Chondrocyte (in vitro differentiated cells): Measurements from ENCODE around the gene CTRB1. TPM values are rescaled to one million over a fixed set of nuclear protein-coding genes. Genes with fewer than 3 reads are reported as not detected.
A peak's percentile ranks its signal among the peaks of the same experiment; 100 is the strongest.

Experiments used
- DNase-seq: peaks from one replicate; pipeline ENCODE4 v3.0.0; 2021; ENCODE audit warnings: mixed read lengths, low spot score
- H3K27ac Mint-ChIP-seq: one replicate; pipeline ENCODE4 v1.8.0; 2021; ENCODE audit warnings: mild to moderate bottlenecking, moderate library complexity, mixed read lengths; ENCODE audit not compliant: unreplicated experiment
- H3K27me3 Mint-ChIP-seq: 2 replicates; pipeline ENCODE4 v1.8.0; 2021; ENCODE audit warnings: low read depth, mixed read lengths
- H3K36me3 Mint-ChIP-seq: 2 replicates; pipeline ENCODE4 v1.8.0; 2021; ENCODE audit warnings: low read depth, mixed read lengths
- H3K4me1 Mint-ChIP-seq: 2 replicates; pipeline ENCODE4 v1.8.0; 2021; ENCODE audit warnings: low read depth, mild to moderate bottlenecking, mixed read lengths
- H3K4me3 Mint-ChIP-seq: one replicate; pipeline ENCODE4 v1.8.0; 2021; ENCODE audit warnings: mild to moderate bottlenecking, moderate library complexity, mixed read lengths; ENCODE audit not compliant: unreplicated experiment
- H3K9me3 Mint-ChIP-seq: 2 replicates; pipeline ENCODE4 v1.8.0; 2021; ENCODE audit warnings: low read depth, mixed read lengths
- CTCF ChIP-seq: fragments of 200-600 bp; sonication (generic); IDR thresholded peaks from 2 replicates; pipeline ENCODE4 v1.5.0; 2021; ENCODE audit warnings: antibody characterized with exemption, mild to moderate bottlenecking, moderate library complexity
- total RNA-seq: library from RNA; stranded (reverse); gene quantifications from 3 replicates; pipeline ENCODE4 v1.2.1, GENCODE V29; 2021

The CTRB1 gene
- total RNA-seq, 1 donor from 2014 or later = not detected

- TF ChIP-seq CTCF = no peak
- peaks cover 54% of the 10 kb centered on the region for H3K4me1 Mint-ChIP-seq
- H3K27ac Mint-ChIP-seq = peak overlapping the region; percentile 91
- no peak overlapping the region for H3K4me3 Mint-ChIP-seq
- peak; percentile 95 for DNase-seq
- no peaks in the 10 kb centered on the region for H3K27me3 Mint-ChIP-seq
- peaks cover 32% of the 10 kb centered on the region for H3K36me3 Mint-ChIP-seq
- no peaks in the 10 kb centered on the region for H3K9me3 Mint-ChIP-seq
Measured at GRCh38 chr16:75235721-75236193, 17.0 kb downstream of the CTRB1 start.

GRCh38 chr16:75236232-75236631 is 17.4 kb downstream of the CTRB1 start:
- H3K27me3 Mint-ChIP-seq = no peaks in the 10 kb centered on the region
- no peak overlapping the region for H3K4me3 Mint-ChIP-seq
- peak overlapping the region; percentile 91 for H3K27ac Mint-ChIP-seq

GRCh38 chr16:75236736-75237397 is 18.1 kb downstream of the CTRB1 start:
- peak; percentile 84 for DNase-seq
- H3K4me3 Mint-ChIP-seq = no peak overlapping the region
- H3K4me1 Mint-ChIP-seq = peaks cover 56% of the 10 kb centered on the region
- no peaks in the 10 kb centered on the region for H3K9me3 Mint-ChIP-seq
- no peaks in the 10 kb centered on the region for H3K27me3 Mint-ChIP-seq
- peaks cover 31% of the 10 kb centered on the region for H3K36me3 Mint-ChIP-seq
- no peak overlapping the region for H3K27ac Mint-ChIP-seq
- TF ChIP-seq CTCF = no peak

More at GRCh38 chr16:75236232-75236631, 17.4 kb downstream of the CTRB1 start:
- H3K36me3 Mint-ChIP-seq = peaks cover 34% of the 10 kb centered on the region
- no peak for TF ChIP-seq CTCF
- H3K9me3 Mint-ChIP-seq = no peaks in the 10 kb centered on the region
- DNase-seq = no peak
- peaks cover 58% of the 10 kb centered on the region for H3K4me1 Mint-ChIP-seq

GRCh38 chr16:75237398-75238131 is 18.8 kb downstream of the CTRB1 start:
- Mint-ChIP-seq H3K27ac (peak overlapping the region; percentile 85), H3K9me3 (no peaks in the 10 kb centered on the region), H3K36me3 (peaks cover 33% of the 10 kb centered on the region), H3K4me3 (no peak overlapping the region), H3K4me1 (peaks cover 63% of the 10 kb centered on the region), H3K27me3 (no peaks in the 10 kb centered on the region)
- TF ChIP-seq CTCF = no peak
- DNase-seq = peak; percentile 80

- DNase-seq = peak; percentile 96
- H3K36me3 Mint-ChIP-seq = peaks cover 27% of the 10 kb centered on the region
- TF ChIP-seq CTCF = no peak
- H3K27ac Mint-ChIP-seq = peak overlapping the region; percentile 99
- H3K9me3 Mint-ChIP-seq = no peaks in the 10 kb centered on the region
- H3K4me1 Mint-ChIP-seq = peaks cover 71% of the 10 kb centered on the region
- no peaks in the 10 kb centered on the region for H3K27me3 Mint-ChIP-seq
- no peak overlapping the region for H3K4me3 Mint-ChIP-seq
Measured at GRCh38 chr16:75238132-75238852, 19.5 kb downstream of the CTRB1 start.
